ENCODE data around the gene SSH2. TPM values are rescaled to one million over a fixed set of nuclear protein-coding genes. Genes with fewer than 3 reads are reported as not detected.
A peak's percentile ranks its signal among the peaks of the same experiment; 100 is the strongest.

Gene SSH2
- total and polyA plus RNA-seq, 9 of the 15 experiments (the other 6 are each of a cell fraction or from before 2014, with no cell fraction given): 3.9 to 16.1 (median 10.2) TPM

DNA sequence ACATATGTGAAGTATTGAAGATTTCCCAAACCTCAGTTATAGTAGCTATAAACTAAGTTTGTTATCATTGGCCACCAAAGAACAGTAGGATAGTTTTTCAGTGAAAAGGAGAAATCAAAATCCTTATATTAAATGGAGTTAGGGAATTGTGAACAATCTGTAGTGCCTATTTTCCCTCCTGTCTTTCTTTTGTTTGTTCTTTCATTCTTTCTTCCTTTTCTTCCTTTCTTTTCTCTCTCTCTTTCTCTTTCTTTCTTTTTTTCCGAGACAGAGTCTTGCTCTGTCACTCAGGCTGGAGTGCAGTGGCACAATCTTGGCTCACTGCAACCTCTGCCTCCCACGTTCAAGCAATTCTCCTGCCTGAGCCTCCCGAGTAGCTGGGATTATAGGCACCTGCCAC lies 48.8 kb downstream of the SSH2 start:
- no TSS peak for BruUV-seq (replicated peaks)
- FAIRE-seq (no peak), DNase-seq (ENCODE audit: extremely low read depth in 1 of 4, low spot score in 3 of 4) (no peak), ATAC-seq (no peak)
- no peaks in the 10 kb centered on the region for H3K9me3 ChIP-seq (replicated peaks; ENCODE audit: control insufficient read depth, insufficient read depth, low read depth, low read length)
- no peak overlapping the region for H3K27ac ChIP-seq (ENCODE audit: extremely low read depth, low read depth, low read length)
- H3K9me1 ChIP-seq (ENCODE audit: control insufficient read depth, insufficient read depth, low read length): no peaks in the 10 kb centered on the region
- no peak overlapping the region for H2AFZ ChIP-seq (ENCODE audit: low read depth, low read length)
- H3K36me3 ChIP-seq (ENCODE audit: control insufficient read depth, insufficient read depth, low read length): no peaks in the 10 kb centered on the region
- H3K4me1 ChIP-seq (replicated peaks in 1 of 2; ENCODE audit: control insufficient read depth in 2 of 2, insufficient read depth in 2 of 2, low read length in 2 of 2): no peaks in the 10 kb centered on the region
- ChIA-PET CTCF (ENCODE audit: low intra/inter-chr PET ratio) (no interaction called here), POLR2A (no interaction called here)
- H4K20me1 ChIP-seq (replicated peaks; ENCODE audit: control insufficient read depth, insufficient read depth, low read length): peaks cover 4% of the 10 kb centered on the region; the same call in 1 of the 2 replicates
- TF ChIP-seq ZNF780A (CRISPR knock-in tag; IDR thresholded peaks at IDR 0.05) (no peak), SMARCA5 (IDR thresholded peaks at IDR 0.05) (no peak), HDAC3 (IDR thresholded peaks at IDR 0.05; ENCODE audit: borderline replicate concordance, partially characterized antibody) (no peak)
- TF ChIP-seq, protein P1, sequence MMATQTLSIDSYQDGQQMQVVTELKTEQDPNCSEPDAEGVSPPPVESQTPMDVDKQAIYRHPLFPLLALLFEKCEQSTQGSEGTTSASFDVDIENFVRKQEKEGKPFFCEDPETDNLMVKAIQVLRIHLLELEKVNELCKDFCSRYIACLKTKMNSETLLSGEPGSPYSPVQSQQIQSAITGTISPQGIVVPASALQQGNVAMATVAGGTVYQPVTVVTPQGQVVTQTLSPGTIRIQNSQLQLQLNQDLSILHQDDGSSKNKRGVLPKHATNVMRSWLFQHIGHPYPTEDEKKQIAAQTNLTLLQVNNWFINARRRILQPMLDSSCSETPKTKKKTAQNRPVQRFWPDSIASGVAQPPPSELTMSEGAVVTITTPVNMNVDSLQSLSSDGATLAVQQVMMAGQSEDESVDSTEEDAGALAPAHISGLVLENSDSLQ (IDR thresholded peaks at IDR 0.05): 0 out of 2 replicates have a peak, but pooled peaks have one; percentile 8
- in situ Hi-C loops (cut with MboI): no loop called here
- H3K27me3 ChIP-seq (ENCODE audit: control insufficient read depth in 2 of 2, insufficient read depth in 2 of 2, low read length in 2 of 2): no peaks in the 10 kb centered on the region
- WGBS (ENCODE audit: insufficient coverage, low coverage, missing lambda C conversion rate): 15% methylated on average over 3 of the region's 3 CpGs
- intact Hi-C loops (cut with micrococcal nuclease): no loop called here
- no peaks in the 10 kb centered on the region for H3K79me2 ChIP-seq (ENCODE audit: control insufficient read depth, insufficient read depth, low read length)
- no peak overlapping the region for H3K9ac ChIP-seq (ENCODE audit: insufficient read depth in 1 of 2, low read depth in 2 of 2, low read length in 2 of 2)
- H3K4me2 ChIP-seq (ENCODE audit: insufficient read depth, low read length): no peak overlapping the region
- H3K4me3 ChIP-seq: no peak overlapping the region

DNA sequence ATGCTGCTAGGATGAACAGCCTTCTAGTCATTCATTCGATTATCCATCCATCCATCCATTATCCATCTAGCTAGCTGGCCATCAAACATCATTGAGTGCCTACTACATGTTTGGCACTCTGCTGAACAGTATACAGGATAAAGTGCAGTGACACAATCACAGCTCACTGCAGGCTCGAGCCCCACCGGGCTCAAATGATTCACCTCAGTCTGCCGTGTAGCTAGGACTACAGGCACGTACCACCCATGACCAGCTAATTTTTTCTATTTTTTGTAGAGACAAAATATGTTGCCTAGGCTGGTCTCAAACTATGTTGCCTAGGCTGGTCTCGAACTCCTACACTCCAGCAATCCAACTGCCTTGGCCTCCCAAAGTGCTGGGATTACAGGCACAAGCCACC lies 50.0 kb downstream of the SSH2 start:
- intact Hi-C loops (cut with micrococcal nuclease) (no loop called here), in situ Hi-C loops (cut with MboI) (no loop called here)
- DNase-seq (ENCODE audit: extremely low read depth in 1 of 4, low spot score in 3 of 4) (no peak), ATAC-seq (no peak), FAIRE-seq (no peak)
- Histone ChIP-seq H4K20me1 (replicated peaks; ENCODE audit: control insufficient read depth, insufficient read depth, low read length) (peaks cover 8% of the 10 kb centered on the region; the same call in 1 of the 2 replicates), H3K79me2 (ENCODE audit: control insufficient read depth, insufficient read depth, low read length) (no peaks in the 10 kb centered on the region), H3K9me3 (replicated peaks; ENCODE audit: control insufficient read depth, insufficient read depth, low read depth, low read length) (no peaks in the 10 kb centered on the region), H3K9me1 (ENCODE audit: control insufficient read depth, insufficient read depth, low read length) (no peaks in the 10 kb centered on the region), H3K4me3 (no peak overlapping the region), H3K4me2 (ENCODE audit: insufficient read depth, low read length) (no peak overlapping the region), H3K9ac (ENCODE audit: insufficient read depth in 1 of 2, low read depth in 2 of 2, low read length in 2 of 2) (no peak overlapping the region), H3K36me3 (ENCODE audit: control insufficient read depth, insufficient read depth, low read length) (no peaks in the 10 kb centered on the region), H3K4me1 (replicated peaks in 1 of 2; ENCODE audit: control insufficient read depth in 2 of 2, insufficient read depth in 2 of 2, low read length in 2 of 2) (peaks cover 0 to 5% of the 10 kb centered on the region in 2 experiments; a peak in 3 of 5 replicates), H3K27me3 (ENCODE audit: control insufficient read depth in 2 of 2, insufficient read depth in 2 of 2, low read length in 2 of 2) (no peaks in the 10 kb centered on the region), H2AFZ (ENCODE audit: low read depth, low read length) (no peak overlapping the region), H3K27ac (ENCODE audit: extremely low read depth, low read depth, low read length) (no peak overlapping the region)
- POLR2A ChIA-PET: interaction anchor here (0.9 kb wide), 1 partner anchor 34 kb away, joined by 3 read pairs; no protein-coding TSS in a partner anchor
- BruUV-seq (replicated peaks): no TSS peak
- WGBS (ENCODE audit: insufficient coverage, low coverage, missing lambda C conversion rate): 56% methylated on average over 6 of the region's 6 CpGs
- CTCF ChIA-PET (ENCODE audit: low intra/inter-chr PET ratio): interaction anchor here (0.7 kb wide), 1 partner anchor 66 kb away, joined by 4 read pairs; no protein-coding TSS in a partner anchor
- TF ChIP-seq, protein P2, sequence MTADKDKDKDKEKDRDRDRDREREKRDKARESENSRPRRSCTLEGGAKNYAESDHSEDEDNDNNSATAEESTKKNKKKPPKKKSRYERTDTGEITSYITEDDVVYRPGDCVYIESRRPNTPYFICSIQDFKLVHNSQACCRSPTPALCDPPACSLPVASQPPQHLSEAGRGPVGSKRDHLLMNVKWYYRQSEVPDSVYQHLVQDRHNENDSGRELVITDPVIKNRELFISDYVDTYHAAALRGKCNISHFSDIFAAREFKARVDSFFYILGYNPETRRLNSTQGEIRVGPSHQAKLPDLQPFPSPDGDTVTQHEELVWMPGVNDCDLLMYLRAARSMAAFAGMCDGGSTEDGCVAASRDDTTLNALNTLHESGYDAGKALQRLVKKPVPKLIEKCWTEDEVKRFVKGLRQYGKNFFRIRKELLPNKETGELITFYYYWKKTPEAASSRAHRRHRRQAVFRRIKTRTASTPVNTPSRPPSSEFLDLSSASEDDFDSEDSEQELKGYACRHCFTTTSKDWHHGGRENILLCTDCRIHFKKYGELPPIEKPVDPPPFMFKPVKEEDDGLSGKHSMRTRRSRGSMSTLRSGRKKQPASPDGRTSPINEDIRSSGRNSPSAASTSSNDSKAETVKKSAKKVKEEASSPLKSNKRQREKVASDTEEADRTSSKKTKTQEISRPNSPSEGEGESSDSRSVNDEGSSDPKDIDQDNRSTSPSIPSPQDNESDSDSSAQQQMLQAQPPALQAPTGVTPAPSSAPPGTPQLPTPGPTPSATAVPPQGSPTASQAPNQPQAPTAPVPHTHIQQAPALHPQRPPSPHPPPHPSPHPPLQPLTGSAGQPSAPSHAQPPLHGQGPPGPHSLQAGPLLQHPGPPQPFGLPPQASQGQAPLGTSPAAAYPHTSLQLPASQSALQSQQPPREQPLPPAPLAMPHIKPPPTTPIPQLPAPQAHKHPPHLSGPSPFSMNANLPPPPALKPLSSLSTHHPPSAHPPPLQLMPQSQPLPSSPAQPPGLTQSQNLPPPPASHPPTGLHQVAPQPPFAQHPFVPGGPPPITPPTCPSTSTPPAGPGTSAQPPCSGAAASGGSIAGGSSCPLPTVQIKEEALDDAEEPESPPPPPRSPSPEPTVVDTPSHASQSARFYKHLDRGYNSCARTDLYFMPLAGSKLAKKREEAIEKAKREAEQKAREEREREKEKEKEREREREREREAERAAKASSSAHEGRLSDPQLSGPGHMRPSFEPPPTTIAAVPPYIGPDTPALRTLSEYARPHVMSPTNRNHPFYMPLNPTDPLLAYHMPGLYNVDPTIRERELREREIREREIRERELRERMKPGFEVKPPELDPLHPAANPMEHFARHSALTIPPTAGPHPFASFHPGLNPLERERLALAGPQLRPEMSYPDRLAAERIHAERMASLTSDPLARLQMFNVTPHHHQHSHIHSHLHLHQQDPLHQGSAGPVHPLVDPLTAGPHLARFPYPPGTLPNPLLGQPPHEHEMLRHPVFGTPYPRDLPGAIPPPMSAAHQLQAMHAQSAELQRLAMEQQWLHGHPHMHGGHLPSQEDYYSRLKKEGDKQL (CRISPR knock-in tag; IDR thresholded peaks at IDR 0.05; ENCODE audit: borderline replicate concordance): no peak
- no peak for TF ChIP-seq SMARCB1 (IDR thresholded peaks at IDR 0.05; ENCODE audit: insufficient read length, low read depth)
- TF ChIP-seq NR2F6 (CRISPR knock-in tag; IDR thresholded peaks at IDR 0.05): no peak
- TF ChIP-seq, protein P3, sequence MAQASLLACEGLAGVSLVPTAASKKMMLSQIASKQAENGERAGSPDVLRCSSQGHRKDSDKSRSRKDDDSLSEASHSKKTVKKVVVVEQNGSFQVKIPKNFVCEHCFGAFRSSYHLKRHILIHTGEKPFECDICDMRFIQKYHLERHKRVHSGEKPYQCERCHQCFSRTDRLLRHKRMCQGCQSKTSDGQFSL (CRISPR knock-in tag; IDR thresholded peaks at IDR 0.05): no peak
- TF ChIP-seq, protein P3 (tag; IDR thresholded peaks at IDR 0.05): no peak
